HEK293 (cell line): ENCODE results near the gene CBX2.

Source experiments
- ZNF114 ChIP-seq: fragments of 450-650 bp; formaldehyde crosslinking; IDR thresholded peaks from 2 replicates; pipeline ENCODE4 v1.5.0; 2017; ENCODE audit warnings: missing biosample characterization, missing genetic modification characterization
- ZNF501 ChIP-seq: fragments of 450-650 bp; formaldehyde crosslinking; IDR thresholded peaks from 2 replicates; pipeline ENCODE4 v1.5.1; 2016; ENCODE audit warnings: missing biosample characterization, missing genetic modification characterization
- ZNF785 ChIP-seq: fragments of 450-650 bp; formaldehyde crosslinking; IDR thresholded peaks from 2 replicates; pipeline ENCODE4 v1.5.1; 2016; ENCODE audit warnings: missing biosample characterization, missing genetic modification characterization
- TF ChIP-seq, protein P1 (sequence below): fragments of 450-650 bp; formaldehyde crosslinking; IDR thresholded peaks from 2 replicates; pipeline ENCODE4 v1.5.1; 2016; ENCODE audit warnings: missing biosample characterization, missing genetic modification characterization
- TF ChIP-seq, protein P2 (sequence below): fragments of 450-650 bp; IDR thresholded peaks from 2 replicates; pipeline ENCODE4 v1.5.1; 2018; ENCODE audit warnings: missing biosample characterization, missing genetic modification characterization

DNA sequence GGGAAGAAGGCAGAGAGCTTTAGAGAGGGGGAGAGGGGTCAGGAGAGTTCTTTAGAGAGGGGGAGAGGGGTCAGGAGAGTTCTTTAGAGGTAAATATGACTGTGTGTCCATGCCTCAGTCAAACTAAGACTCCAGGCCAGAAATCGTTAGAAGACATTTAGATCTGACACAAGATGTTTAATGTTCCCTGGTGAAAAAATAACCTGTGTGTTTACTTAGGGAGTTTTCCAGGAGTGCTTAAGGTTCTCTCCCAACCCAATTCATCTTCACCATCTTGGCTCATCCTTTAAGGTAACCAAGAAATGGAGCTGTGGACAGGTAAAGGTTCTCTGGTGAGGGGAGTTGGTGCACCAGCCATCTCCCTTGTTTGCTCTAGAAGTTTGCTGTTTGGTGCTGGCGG, 51.5 kb downstream of the CBX2 start:
- TF ChIP-seq ZNF114 (tag by site-specific recombination): no peak
- no peak for TF ChIP-seq ZNF501
- TF ChIP-seq, protein P1, sequence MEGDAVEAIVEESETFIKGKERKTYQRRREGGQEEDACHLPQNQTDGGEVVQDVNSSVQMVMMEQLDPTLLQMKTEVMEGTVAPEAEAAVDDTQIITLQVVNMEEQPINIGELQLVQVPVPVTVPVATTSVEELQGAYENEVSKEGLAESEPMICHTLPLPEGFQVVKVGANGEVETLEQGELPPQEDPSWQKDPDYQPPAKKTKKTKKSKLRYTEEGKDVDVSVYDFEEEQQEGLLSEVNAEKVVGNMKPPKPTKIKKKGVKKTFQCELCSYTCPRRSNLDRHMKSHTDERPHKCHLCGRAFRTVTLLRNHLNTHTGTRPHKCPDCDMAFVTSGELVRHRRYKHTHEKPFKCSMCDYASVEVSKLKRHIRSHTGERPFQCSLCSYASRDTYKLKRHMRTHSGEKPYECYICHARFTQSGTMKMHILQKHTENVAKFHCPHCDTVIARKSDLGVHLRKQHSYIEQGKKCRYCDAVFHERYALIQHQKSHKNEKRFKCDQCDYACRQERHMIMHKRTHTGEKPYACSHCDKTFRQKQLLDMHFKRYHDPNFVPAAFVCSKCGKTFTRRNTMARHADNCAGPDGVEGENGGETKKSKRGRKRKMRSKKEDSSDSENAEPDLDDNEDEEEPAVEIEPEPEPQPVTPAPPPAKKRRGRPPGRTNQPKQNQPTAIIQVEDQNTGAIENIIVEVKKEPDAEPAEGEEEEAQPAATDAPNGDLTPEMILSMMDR: no peak
- TF ChIP-seq, protein P2, sequence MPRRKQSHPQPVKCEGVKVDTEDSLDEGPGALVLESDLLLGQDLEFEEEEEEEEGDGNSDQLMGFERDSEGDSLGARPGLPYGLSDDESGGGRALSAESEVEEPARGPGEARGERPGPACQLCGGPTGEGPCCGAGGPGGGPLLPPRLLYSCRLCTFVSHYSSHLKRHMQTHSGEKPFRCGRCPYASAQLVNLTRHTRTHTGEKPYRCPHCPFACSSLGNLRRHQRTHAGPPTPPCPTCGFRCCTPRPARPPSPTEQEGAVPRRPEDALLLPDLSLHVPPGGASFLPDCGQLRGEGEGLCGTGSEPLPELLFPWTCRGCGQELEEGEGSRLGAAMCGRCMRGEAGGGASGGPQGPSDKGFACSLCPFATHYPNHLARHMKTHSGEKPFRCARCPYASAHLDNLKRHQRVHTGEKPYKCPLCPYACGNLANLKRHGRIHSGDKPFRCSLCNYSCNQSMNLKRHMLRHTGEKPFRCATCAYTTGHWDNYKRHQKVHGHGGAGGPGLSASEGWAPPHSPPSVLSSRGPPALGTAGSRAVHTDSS (tag by site-specific recombination): no peak
- no peak for TF ChIP-seq ZNF785 (tag by site-specific recombination)
